ENCODE measurements around the gene NR1H3.

Gene NR1H3

DNA sequence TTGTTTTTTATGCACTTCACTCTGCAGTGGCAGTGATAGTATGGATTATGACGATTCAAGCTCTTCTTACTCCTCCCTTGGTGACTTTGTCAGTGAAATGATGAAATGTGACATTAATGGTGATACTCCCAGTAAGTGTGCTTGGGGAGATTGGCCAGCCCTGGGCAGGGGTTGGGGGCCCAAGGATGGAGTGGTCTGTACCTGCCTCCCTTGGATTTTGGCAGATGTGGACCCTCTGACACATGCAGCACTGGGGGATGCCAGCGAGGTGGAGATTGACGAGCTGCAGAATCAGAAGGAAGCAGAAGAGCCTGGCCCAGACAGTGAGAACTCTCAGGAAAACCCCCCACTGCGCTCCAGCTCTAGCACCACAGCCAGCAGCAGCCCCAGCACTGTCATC, 26.4 kb downstream of the NR1H3 start:
- no peak overlapping the region for H3K4me3 ChIP-seq (ENCODE audit: low read depth, low read length)
- TF ChIP-seq, protein P1, sequence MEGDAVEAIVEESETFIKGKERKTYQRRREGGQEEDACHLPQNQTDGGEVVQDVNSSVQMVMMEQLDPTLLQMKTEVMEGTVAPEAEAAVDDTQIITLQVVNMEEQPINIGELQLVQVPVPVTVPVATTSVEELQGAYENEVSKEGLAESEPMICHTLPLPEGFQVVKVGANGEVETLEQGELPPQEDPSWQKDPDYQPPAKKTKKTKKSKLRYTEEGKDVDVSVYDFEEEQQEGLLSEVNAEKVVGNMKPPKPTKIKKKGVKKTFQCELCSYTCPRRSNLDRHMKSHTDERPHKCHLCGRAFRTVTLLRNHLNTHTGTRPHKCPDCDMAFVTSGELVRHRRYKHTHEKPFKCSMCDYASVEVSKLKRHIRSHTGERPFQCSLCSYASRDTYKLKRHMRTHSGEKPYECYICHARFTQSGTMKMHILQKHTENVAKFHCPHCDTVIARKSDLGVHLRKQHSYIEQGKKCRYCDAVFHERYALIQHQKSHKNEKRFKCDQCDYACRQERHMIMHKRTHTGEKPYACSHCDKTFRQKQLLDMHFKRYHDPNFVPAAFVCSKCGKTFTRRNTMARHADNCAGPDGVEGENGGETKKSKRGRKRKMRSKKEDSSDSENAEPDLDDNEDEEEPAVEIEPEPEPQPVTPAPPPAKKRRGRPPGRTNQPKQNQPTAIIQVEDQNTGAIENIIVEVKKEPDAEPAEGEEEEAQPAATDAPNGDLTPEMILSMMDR (IDR thresholded peaks at IDR 0.05; ENCODE audit: low read depth, low read length, missing control alignments), result no peak
- no peak for DNase-seq (ENCODE audit: low read depth)

- TF ChIP-seq, protein P1 (IDR thresholded peaks at IDR 0.05; ENCODE audit: low read depth, low read length, missing control alignments), result no peak
- DNase-seq (ENCODE audit: low read depth), result no peak
- no peak overlapping the region for H3K4me3 ChIP-seq (ENCODE audit: low read depth, low read length)
Observed at GRCh38 chr11:47285969-47286770, 28.4 kb downstream of the NR1H3 start.

GRCh38 chr11:47288066-47288465, 30.3 kb downstream of the NR1H3 start:
- no peak overlapping the region for H3K4me3 ChIP-seq (ENCODE audit: low read depth, low read length)
- TF ChIP-seq, protein P1 (IDR thresholded peaks at IDR 0.05; ENCODE audit: low read depth, low read length, missing control alignments), result no peak
- DNase-seq (ENCODE audit: low read depth), result no peak

GRCh38 chr11:47289856-47290255, 32.1 kb downstream of the NR1H3 start:
- TF ChIP-seq, protein P1 (IDR thresholded peaks at IDR 0.05; ENCODE audit: low read depth, low read length, missing control alignments), result no peak

GRCh38 chr11:47295385-47295784, 37.6 kb downstream of the NR1H3 start:
- H3K4me3 ChIP-seq (ENCODE audit: low read depth, low read length), result no peak overlapping the region
- TF ChIP-seq, protein P1 (IDR thresholded peaks at IDR 0.05; ENCODE audit: low read depth, low read length, missing control alignments), result no peak
- no peak for DNase-seq (ENCODE audit: low read depth)

More at GRCh38 chr11:47289856-47290255, 32.1 kb downstream of the NR1H3 start:
- DNase-seq (ENCODE audit: low read depth), result no peak
- no peak overlapping the region for H3K4me3 ChIP-seq (ENCODE audit: low read depth, low read length)

DNA sequence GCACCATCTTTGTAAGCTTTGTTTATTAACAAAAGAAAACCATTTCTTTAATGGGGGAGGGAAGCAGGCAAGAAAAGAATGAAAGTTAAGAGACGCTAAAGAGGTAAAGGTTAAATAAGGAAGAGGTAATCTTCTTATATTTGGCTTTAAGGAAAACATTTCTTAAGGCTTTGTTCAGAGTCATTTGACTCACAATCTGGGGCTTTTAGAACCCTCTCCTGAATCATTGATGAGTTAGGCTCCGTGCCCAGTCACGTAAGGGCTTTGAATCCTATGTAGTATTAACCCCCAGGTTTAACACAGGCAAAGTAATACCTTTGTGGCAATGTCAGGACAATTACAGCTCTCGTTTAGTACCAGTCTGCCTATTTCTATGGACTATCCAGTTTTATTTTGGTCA, 38.2 kb downstream of the NR1H3 start:
- TF ChIP-seq, protein P1 (IDR thresholded peaks at IDR 0.05; ENCODE audit: low read depth, low read length, missing control alignments), result no peak
- H3K4me3 ChIP-seq (ENCODE audit: low read depth, low read length), result no peak overlapping the region
- DNase-seq (ENCODE audit: low read depth), result no peak

GRCh38 chr11:47299078-47299477, 41.3 kb downstream of the NR1H3 start:
- DNase-seq (ENCODE audit: low read depth), result no peak
- TF ChIP-seq, protein P1 (IDR thresholded peaks at IDR 0.05; ENCODE audit: low read depth, low read length, missing control alignments), result no peak
- H3K4me3 ChIP-seq (ENCODE audit: low read depth, low read length), result no peak overlapping the region

Measured in GM12864 (cell line).